WERI-Rb-1 (cell line): ENCODE results near the gene SCN4B.
"Not testable (repeated sequence)": the region's sequence is repeated elsewhere in the genome, so short reads cannot be mapped to it uniquely, and the experiment has no call there.

Experiments used
- DNase-seq: peaks from one replicate; pipeline ENCODE4 v3.0.0-alpha.2; 2020
- H3K27ac ChIP-seq: fragments of 250-450 bp; sonication (Bioruptor Pico); 2 replicates; pipeline ENCODE4 v1.5.1; 2020; ENCODE audit warnings: mild to moderate bottlenecking, moderate library complexity
- H3K27me3 ChIP-seq: fragments of 250-450 bp; sonication (Bioruptor Pico); 2 replicates; pipeline ENCODE4 v1.5.1; 2021; ENCODE audit warnings: mild to moderate bottlenecking, low read depth, moderate library complexity; ENCODE audit not compliant: insufficient read depth, severe bottlenecking
- H3K36me3 ChIP-seq: fragments of 250-450 bp; sonication (Bioruptor Pico); 2 replicates; pipeline ENCODE4 v1.5.1; 2020; ENCODE audit warnings: mild to moderate bottlenecking, moderate library complexity
- H3K4me3 ChIP-seq: 2 replicates; pipeline ENCODE4 v1.5.1; 2011; ENCODE audit warnings: low read depth, mild to moderate bottlenecking, control low read depth, low read length
- H3K9me3 ChIP-seq: fragments of 250-450 bp; sonication (Bioruptor Pico); 2 replicates; pipeline ENCODE4 v1.5.1; 2021; ENCODE audit warnings: mild to moderate bottlenecking, moderate library complexity; ENCODE audit not compliant: severe bottlenecking
- CTCF ChIP-seq: IDR thresholded peaks from 2 replicates; pipeline ENCODE4 v1.5.1; 2011; ENCODE audit warnings: low read depth, mild to moderate bottlenecking, control low read depth, inconsistent platforms, low read length

Gene SCN4B

DNA sequence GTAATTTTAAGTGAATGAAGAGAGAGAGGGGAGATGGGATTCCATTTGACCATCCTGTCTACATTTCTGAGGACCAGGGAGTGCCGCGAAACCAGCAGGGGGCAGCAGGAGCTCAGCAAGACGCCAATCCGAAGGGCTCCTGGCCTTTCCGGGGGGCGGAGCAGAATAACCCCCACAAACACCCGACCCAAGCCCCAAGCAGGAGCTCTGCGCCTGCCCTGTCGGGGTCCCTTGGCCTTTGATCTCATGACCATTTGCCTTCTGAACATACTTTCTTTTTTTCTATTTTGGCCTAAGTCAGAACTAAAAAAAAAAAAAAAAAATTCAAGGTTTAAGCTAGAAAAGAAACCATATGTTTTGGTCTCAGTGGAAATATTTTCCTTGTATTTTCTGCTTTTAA, 45.7 kb upstream of the SCN4B start:
- H3K4me3 ChIP-seq = no peak overlapping the region
- no peaks in the 10 kb centered on the region for H3K9me3 ChIP-seq
- no peaks in the 10 kb centered on the region for H3K36me3 ChIP-seq
- DNase-seq = peak; percentile 82
- no peaks in the 10 kb centered on the region for H3K27me3 ChIP-seq
- no peak overlapping the region for H3K27ac ChIP-seq
- peak; percentile 93 for TF ChIP-seq CTCF

DNA sequence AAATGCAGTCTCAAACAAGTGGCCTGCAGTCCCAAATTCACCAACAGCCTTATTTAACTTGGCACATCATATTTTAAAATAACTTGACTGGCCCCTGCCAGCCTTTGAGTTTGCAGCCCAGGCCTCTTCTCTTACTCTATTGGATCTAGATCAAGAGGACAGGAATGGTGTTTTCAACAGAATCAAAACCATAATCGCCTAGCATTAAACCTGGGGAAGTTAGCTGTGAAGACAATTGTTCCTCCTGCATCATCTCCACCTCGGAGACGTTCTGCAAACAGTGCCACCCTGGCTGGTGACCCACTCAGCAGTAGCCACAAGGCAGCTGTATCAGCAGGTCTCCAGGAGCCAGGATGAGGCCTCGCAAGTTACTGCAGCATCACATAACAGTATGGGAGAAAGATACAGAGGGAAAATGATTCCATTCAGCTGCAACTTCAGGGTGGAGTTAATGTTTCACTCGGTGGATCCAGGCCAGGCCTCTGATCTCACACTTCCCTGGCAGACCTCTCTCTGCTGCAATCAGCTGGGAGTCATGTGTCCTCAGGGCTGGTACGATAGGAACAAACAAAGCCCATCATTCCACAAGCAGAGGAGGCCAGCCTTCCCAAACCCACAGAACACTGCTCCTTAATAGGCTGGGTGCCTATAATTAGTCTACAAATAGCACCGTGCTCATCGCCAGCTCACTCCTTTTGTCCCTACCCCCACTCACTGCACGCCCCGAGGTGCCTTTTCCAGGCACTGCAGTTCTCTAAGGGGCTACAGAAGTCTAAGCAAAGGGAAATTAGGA, 42.4 kb upstream of the SCN4B start:
- Histone ChIP-seq H3K27ac (no peak overlapping the region), H3K9me3 (peaks cover 6% of the 10 kb centered on the region), H3K4me3 (no peak overlapping the region), H3K27me3 (no peaks in the 10 kb centered on the region), H3K36me3 (no peaks in the 10 kb centered on the region)
- no peak for DNase-seq
- TF ChIP-seq CTCF = no peak

GRCh38 chr11:118193910-118194566, 41.4 kb upstream of the SCN4B start:
- H3K27ac ChIP-seq = no peak overlapping the region
- no peak for TF ChIP-seq CTCF
- H3K4me3 ChIP-seq = no peak overlapping the region
- no peaks in the 10 kb centered on the region for H3K36me3 ChIP-seq
- no peak for DNase-seq
- H3K27me3 ChIP-seq = no peaks in the 10 kb centered on the region
- H3K9me3 ChIP-seq = peaks cover 6% of the 10 kb centered on the region

GRCh38 chr11:118192817-118193216, 40.2 kb upstream of the SCN4B start:
- not testable (repeated sequence) for H3K27ac ChIP-seq, H3K9me3 ChIP-seq, H3K27me3 ChIP-seq, DNase-seq, H3K4me3 ChIP-seq, H3K36me3 ChIP-seq

- not testable (repeated sequence) for H3K4me3 ChIP-seq, H3K27ac ChIP-seq, H3K36me3 ChIP-seq, H3K27me3 ChIP-seq, H3K9me3 ChIP-seq, DNase-seq
These were observed 38.4 kb upstream of the SCN4B start for GRCh38 chr11:118190942-118191506.

DNA sequence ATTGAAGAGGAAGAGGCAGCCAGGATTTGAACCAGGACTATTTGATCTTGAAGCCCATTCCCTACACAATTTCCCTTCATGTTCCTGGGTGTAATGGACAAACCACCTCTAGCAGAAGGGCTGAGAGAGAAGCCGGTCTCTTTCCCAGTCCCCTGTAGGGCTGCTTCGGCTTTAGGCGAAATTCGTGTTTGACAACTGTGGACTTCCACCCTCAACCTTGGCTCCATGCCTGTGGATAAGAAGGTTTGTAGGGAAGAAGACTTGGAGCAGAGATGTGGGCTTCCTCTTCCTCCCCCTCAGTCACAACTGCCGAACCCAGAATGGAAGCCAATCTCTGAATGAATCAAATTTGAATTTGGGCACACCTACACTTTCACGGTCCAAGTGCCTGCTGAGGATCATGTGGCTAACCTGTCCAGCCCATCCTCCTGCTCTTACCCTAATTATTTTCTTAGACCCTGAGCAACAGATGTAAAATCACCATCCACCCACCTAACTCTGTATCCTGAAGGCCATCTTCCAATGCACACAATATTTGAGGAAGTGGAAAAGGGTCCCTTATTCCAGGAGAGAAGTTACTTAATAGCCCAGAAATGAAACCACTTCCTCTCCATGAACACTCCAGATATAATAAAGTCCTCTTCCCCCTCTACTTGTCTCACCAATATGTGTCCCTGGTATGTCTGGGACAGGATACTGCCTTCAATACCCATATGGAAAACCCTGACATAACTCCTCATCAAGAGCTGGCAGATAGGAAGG, 33.9 kb upstream of the SCN4B start:
- Histone ChIP-seq H3K36me3 (no peaks in the 10 kb centered on the region), H3K4me3 (no peak overlapping the region), H3K27ac (no peak overlapping the region), H3K27me3 (no peaks in the 10 kb centered on the region), H3K9me3 (peaks cover 3% of the 10 kb centered on the region)
- no peak for DNase-seq
- no peak for TF ChIP-seq CTCF
